NCI-H1694 (cell line): ENCODE data around the gene DNAJB11.
"Not testable (repeated sequence)": the region's sequence is repeated elsewhere in the genome, so short reads cannot be mapped to it uniquely, and the experiment has no call there.

Experiments
- DNase-seq: peaks from one replicate; lab custom pipeline; 2025; lab: John Stamatoyannopoulos, UW

DNAJB11 gene

GRCh38 chr3:186618318-186618938 lies 47.9 kb downstream of the DNAJB11 start:
- DNase-seq = no peak

DNA sequence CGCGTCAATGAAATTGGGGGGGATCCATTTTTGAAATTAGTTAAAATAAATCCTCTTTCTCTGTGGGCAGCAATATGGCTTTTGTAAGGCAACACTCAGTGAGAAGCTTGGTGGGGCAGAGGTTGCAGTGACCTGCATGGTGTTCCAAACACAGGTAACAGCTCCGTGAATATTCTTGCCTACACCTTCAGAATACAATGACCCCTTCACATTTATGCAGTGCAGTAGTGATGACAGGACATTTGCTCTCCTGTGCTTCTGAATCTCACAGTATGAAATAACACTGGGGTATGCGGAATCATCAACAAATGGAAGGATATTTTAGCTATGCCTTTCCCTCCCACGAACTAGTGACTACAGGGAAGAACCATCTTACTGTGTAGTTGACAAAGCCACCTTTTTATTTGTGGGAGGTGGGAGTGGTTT lies 49.3 kb downstream of the DNAJB11 start:
- DNase-seq = no peak

- DNase-seq = no peak
These were observed 49.9 kb downstream of the DNAJB11 start for GRCh38 chr3:186620213-186621092.

- no peak for DNase-seq
These were observed 51.6 kb downstream of the DNAJB11 start for GRCh38 chr3:186621894-186622650.

GRCh38 chr3:186622651-186623310 lies 52.3 kb downstream of the DNAJB11 start:
- no peak for DNase-seq

- no peak for DNase-seq
These were observed 54.1 kb downstream of the DNAJB11 start for GRCh38 chr3:186624598-186624997.

GRCh38 chr3:186625600-186626042 lies 55.1 kb downstream of the DNAJB11 start:
- no peak for DNase-seq

DNA sequence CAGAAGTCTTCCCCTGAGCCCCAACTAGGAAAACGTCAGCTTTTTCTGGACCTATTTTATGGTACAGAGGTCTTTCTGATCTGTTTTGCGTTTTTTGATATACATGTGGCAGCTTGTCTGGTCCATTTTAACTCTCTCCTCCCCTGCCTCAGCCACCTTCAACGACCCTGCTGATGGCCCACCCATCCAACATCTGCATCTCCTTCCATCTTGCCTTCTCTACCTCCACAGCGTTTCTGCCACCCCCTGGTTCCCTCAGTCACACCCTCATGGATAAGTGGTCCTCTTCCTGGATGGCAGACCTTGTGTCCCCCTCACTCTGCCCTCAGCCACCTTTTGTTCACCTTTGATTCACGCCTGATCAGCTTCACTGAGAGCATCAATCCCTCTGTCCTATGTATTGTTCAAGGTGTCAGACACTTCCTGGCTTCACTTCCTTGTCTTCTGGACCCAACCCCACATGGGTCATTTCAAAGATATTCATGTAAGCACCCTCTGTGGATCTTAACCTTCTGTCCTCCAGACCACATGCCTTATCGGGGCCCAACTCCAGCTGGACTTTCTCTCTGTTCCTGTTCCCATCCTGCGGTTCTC lies 55.8 kb downstream of the DNAJB11 start:
- DNase-seq = no peak

GRCh38 chr3:186627852-186628414 lies 57.4 kb downstream of the DNAJB11 start:
- no peak for DNase-seq

GRCh38 chr3:186628756-186629155 lies 58.2 kb downstream of the DNAJB11 start:
- DNase-seq = no peak

- DNase-seq = no peak
These were observed 60.6 kb downstream of the DNAJB11 start for GRCh38 chr3:186630950-186631641.

GRCh38 chr3:186633481-186633880 lies 63.0 kb downstream of the DNAJB11 start:
- no peak for DNase-seq

GRCh38 chr3:186634207-186634606 lies 63.7 kb downstream of the DNAJB11 start:
- DNase-seq = not testable (repeated sequence)
